HG02798 (cell line): Measurements from ENCODE around the gene PRRT3.

Experiments used
- ATAC-seq: cut with Tn5 transposase; IDR thresholded peaks from one replicate; pipeline ENCODE4 v1.9.1; 2021; ENCODE audit warnings: mild to moderate bottlenecking; ENCODE audit not compliant: unreplicated experiment, poor library complexity

Gene PRRT3

GRCh38 chr3:9951962-9952805 lies at the start of gene PRRT3:
PRRT3 (minus strand) TSS chr3:9952408; CDS start chr3:9950115, 2,293 bp downstream.
- peak; percentile 80 for ATAC-seq

DNA sequence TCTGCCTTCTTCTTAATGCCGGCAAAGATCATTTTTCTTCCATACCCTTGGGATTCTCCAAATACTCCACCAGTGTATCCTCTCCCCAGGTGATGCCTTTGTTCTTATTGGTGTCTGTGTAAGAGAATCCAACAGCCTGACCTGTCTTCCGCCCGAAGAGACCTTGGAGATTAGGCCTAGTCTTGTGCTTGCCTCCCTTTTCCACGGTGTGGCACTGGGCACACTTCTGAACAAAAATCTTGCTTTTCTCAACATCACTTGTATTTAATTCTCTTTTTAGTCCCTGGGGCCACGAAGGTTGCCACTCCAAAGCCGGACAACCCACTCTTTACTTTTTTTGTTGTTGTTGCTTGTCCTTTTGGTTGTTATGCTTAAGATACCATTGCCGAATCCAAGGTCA lies 48.5 kb upstream of the PRRT3 start:
- no peak for ATAC-seq

- ATAC-seq = no peak
Observed at GRCh38 chr3:9994086-9994844, 42.1 kb upstream of the PRRT3 start.

GRCh38 chr3:9986230-9986725 lies 34.1 kb upstream of the PRRT3 start:
- ATAC-seq = peak; percentile 20

DNA sequence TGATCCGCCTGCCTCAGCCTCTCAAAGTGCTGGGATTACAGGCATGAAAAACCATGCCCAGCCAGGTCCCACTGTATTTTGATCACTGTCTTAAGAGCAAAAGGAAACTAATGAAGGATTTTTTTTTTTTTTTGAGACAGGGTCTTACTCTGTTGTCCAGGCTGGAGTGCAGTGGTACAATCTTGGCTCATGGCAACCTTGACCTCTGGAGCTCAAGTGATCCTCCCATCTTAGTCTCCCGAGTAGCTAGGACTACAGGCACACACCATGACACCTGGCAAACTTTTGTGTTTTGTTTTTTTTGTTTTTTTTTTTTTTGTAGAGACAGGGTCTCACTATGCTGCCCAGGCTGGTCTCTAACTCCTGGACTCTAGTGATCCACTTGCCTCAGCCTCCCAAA lies 28.0 kb upstream of the PRRT3 start:
- ATAC-seq = no peak

DNA sequence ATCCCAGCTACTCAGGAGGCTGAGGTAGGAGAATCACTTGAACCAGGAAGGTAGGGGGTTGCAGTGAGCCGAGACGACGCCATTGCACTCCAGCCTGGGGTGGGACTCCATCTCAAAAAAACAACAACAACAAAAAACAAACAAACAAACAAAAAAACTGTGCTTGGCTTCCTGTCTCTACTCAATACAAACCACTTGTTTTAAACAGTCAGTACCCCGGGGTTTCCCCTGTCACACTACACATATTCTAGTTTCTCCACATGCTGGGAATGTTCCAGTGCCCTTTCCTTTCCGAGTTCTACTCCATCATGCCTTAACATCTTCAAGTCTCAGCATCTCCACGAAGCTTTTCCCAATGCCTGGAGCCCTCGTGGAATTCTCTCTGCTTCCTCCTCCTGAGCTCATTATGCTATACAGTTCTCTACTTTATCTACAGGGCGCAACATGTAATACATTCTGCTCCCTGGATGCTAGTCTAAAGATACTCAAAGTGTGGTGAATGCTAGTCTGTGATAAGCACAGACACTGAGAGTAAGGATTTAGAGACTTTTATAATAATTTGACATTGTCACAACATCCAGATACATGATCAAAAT lies 26.6 kb upstream of the PRRT3 start:
- ATAC-seq = no peak

- no peak for ATAC-seq
Observed at GRCh38 chr3:9976721-9977709, 24.8 kb upstream of the PRRT3 start.

GRCh38 chr3:9970020-9970652 lies 17.9 kb upstream of the PRRT3 start:
- no peak for ATAC-seq

- ATAC-seq = no peak
Observed at GRCh38 chr3:9969632-9970019, 17.4 kb upstream of the PRRT3 start.

GRCh38 chr3:9966841-9967240 lies 14.6 kb upstream of the PRRT3 start:
- ATAC-seq = no peak

DNA sequence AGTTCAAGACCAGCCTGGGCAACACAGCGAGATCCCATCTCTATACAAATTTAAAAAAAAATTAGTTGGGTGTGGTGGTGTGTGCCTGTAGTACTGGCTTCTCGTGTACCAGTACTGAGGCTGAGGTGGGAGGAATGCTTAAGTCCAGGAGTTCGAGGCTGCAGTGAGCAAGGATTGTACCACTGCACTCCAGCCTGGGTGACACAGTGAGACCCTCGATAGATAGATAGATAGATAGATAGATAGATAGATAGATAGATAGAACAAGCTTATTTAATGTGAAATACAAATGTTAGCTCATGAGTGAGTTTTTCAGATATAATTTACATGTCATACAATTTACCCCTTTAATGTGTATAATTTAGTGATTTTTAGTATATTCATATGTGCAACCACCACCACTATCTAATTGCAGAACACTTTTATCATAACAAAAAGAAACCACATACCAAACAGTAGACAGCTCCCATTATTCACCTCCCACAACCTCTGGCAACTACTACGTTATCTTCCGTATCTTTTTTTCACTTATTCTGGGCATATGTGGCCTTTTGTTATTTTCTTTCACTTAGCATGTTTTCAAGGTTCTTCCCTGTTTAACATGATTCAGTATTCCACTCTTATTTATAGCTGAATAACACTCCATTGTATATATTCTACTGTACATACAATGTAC lies 13.1 kb upstream of the PRRT3 start:
- no peak for ATAC-seq

GRCh38 chr3:9957214-9957613 lies 5.0 kb upstream of the PRRT3 start:
- ATAC-seq = no peak

- ATAC-seq = no peak
Observed at GRCh38 chr3:9955611-9956352, 3.6 kb upstream of the PRRT3 start.

DNA sequence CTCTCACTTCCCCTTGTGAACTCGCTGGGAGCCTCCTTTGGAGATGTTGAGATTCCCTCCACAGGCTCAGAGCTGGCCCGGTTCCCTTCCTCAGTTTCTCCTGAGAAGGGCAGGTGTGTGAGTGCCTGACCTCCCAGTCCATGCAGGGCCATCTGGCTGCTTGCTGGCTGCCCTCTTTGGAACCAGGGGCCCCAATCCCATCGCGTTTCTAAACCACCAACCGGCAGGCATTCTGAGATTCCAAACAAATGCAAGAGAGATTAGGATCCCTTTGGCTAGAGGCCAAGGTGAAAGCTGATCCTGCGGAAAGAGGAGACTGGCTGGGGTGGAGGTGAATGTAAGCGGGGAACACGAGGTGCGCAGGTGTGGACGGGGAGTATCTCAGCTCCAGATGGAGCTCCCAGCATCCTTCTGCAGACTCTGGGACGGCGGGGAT lies 2.9 kb upstream of the PRRT3 start:
- ATAC-seq = no peak

GRCh38 chr3:9951598-9951961 lies 628 bp downstream of the PRRT3 start:
- ATAC-seq = no peak

DNA sequence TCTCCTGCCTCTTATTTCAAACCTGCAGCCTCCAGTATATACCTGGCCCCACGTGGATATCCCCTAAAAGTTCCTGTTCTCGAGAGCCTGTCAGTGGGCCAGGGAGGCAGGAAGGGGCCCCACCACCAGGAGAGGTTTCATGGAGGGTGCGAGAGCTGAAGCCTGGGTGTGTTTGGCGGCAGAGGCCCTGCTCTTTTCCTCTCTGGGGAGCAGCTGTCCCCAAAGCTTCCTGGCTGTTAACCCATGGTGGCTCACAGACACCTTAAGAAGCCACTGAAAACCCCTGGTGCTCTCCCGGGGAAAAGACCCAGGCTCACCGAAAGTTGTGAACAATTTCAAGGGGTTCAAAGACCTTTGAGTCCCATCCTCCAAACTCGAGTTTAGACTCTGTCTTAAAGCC lies 1.1 kb downstream of the PRRT3 start:
- ATAC-seq = no peak

DNA sequence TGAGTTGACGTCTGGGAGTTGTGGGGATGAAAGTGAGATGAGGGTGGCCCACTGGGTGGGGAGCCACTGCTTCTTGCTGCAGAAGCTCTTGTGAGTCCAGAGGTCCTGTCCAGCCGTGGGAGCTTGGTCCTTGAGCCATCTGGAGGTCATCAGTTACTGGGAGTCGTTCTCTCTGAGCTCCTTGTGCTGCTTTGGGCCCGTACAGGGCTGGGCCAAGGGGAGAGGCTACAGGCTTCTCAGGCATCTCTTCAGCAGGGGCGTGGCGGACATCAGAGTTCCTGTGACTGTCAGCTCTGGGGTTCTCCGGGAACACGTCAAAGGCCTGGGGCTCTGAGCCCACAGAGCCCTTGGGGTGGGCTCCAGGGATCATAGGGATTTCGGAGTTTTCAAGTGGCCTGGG lies 2.6 kb downstream of the PRRT3 start:
- no peak for ATAC-seq

DNA sequence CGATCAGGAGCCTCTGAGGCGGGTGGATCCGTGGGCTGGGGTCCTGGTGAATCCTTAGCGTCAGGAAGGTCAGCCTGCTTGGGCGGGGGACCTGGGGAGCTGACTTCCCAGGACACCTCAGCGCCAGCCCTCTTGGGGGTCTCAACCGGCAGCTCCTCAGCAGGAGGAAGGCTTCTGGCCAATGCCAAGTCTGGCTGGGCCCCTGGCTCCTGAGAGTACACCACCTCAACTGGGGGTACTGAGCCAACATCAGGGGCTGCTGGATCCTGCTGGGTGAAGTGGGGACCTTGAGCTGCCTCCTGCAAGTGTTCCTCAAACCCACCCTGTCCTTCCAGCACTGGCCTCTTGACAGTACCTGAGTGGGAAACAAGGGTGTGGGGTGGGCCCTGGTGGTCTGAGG lies 3.1 kb downstream of the PRRT3 start:
- ATAC-seq = no peak
